HepG2 (cell line): ENCODE data around the gene HES7. TPM values are rescaled to one million over a fixed set of nuclear protein-coding genes. Genes with fewer than 3 reads are reported as not detected.

Experiments used
- ATAC-seq: fragments of 200-7000 bp; cut with Tn5 transposase; 3 replicates; pipeline ENCODE4 v1.9.1; 2020; ENCODE audit warnings: mild to moderate bottlenecking, moderate library complexity
- BruUV-seq: library from RNA; stranded (reverse); fragments of 400-500 nt; replicated peaks from 2 replicates; lab custom pipeline; 2021; lab: Mats Ljungman, UMichigan
- CTCF ChIA-PET: fragments of 300-600 bp; formaldehyde crosslinking; extraction: SDS; loops from one replicate; lab custom pipeline; 2021; ENCODE audit warnings: low total read pairs, inconsistent platforms, low intra/inter-chr PET ratio; lab: Yijun Ruan, JAX
- POLR2A ChIA-PET: fragments of 350-600 bp; sonication (Branson Sonifier 250); formaldehyde crosslinking; loops from one replicate; lab custom pipeline; 2020; ENCODE audit warnings: antibody characterized with exemption, inconsistent platforms; lab: Yijun Ruan, JAX
- DNase-seq: peaks from one replicate; pipeline ENCODE4 v3.0.0-alpha.2; 2015; ENCODE audit warnings: low spot score
- FAIRE-seq: peaks from 3 replicates; lab custom pipeline; 2011; peaks lifted over from hg19 to GRCh38; lab: Jason Lieb, UNC
- H2AFZ ChIP-seq: one replicate; pipeline ENCODE4 v1.6.1; 2011; ENCODE audit warnings: low read length, inconsistent platforms
- H3K27ac ChIP-seq: fragments of 300-600 bp; 3 replicates; pipeline ENCODE4 v1.8.0; 2011; ENCODE audit warnings: mixed run types, mild to moderate bottlenecking, mixed read lengths, low read length, inconsistent platforms; ENCODE audit not compliant: insufficient read depth; ENCODE audit errors: extremely low read length
- H3K27me3 ChIP-seq, 2 experiments: fragments of 200-600 bp in 1 of 2; 2 replicates in 1 of 2; 3 replicates in 1 of 2; pipeline versions ENCODE4 v1.6.0 to v1.8.0; 2011; ENCODE audit warnings: low read length in 2 of 2, mild to moderate bottlenecking in 2 of 2, moderate library complexity in 2 of 2, inconsistent platforms in 1 of 2; ENCODE audit not compliant: insufficient read depth in 2 of 2, control insufficient read depth in 1 of 2
- H3K36me3 ChIP-seq, 2 experiments: fragments of 200-600 bp in 1 of 2; replicated peaks in 1 of 2; 2 replicates in 1 of 2; 3 replicates in 1 of 2; pipeline versions ENCODE4 v1.5.1 to v1.8.0; 2011; ENCODE audit warnings: low read length in 2 of 2, inconsistent platforms in 1 of 2; ENCODE audit not compliant: insufficient read depth in 2 of 2, control insufficient read depth in 1 of 2
- H3K4me1 ChIP-seq: 2 replicates; pipeline ENCODE4 v1.5.1; 2012; ENCODE audit warnings: low read length, inconsistent platforms; ENCODE audit not compliant: insufficient read depth
- H3K4me2 ChIP-seq: 2 replicates; pipeline ENCODE4 v1.6.0; 2011; ENCODE audit warnings: low read depth, low read length, inconsistent platforms
- H3K4me3 ChIP-seq, 3 experiments: fragments of 200-600 bp in 1 of 3; sonication (generic), shearing (Covaris generic) in 1 of 3; replicated peaks in 1 of 3; 2 replicates each; pipeline ENCODE4 v1.5.1; 2011 to 2016; ENCODE audit warnings: low read length in 3 of 3, inconsistent platforms in 2 of 3, low read depth in 2 of 3, mild to moderate bottlenecking in 2 of 3, control low read depth in 1 of 3, mixed read lengths in 1 of 3; ENCODE audit not compliant: insufficient read depth in 1 of 3
- H3K79me2 ChIP-seq: one replicate; pipeline ENCODE4 v1.6.1; 2011; ENCODE audit warnings: low read length, inconsistent platforms; ENCODE audit not compliant: insufficient read depth
- H3K9ac ChIP-seq: 2 replicates; pipeline ENCODE4 v1.6.0; 2011; ENCODE audit warnings: mild to moderate bottlenecking, low read depth, low read length, inconsistent platforms; ENCODE audit not compliant: insufficient read depth
- H3K9me3 ChIP-seq: 2 replicates; pipeline ENCODE4 v1.5.1; 2012; ENCODE audit warnings: mild to moderate bottlenecking, low read length
- H4K20me1 ChIP-seq: 2 replicates; pipeline ENCODE4 v1.6.0; 2011; ENCODE audit warnings: inconsistent platforms, mild to moderate bottlenecking, low read length, moderate library complexity; ENCODE audit not compliant: insufficient read depth
- ELF1 ChIP-seq: sonication (generic); formaldehyde crosslinking; IDR thresholded peaks from 2 replicates; pipeline ENCODE4 v1.4.0; 2020; ENCODE audit warnings: missing genetic modification reagents
- FUBP1 ChIP-seq: sonication (generic); formaldehyde crosslinking; IDR thresholded peaks from 2 replicates; pipeline ENCODE4 v1.5.1; 2020; ENCODE audit warnings: missing genetic modification reagents, mild to moderate bottlenecking, borderline replicate concordance
- NFE2 ChIP-seq: sonication (generic); formaldehyde crosslinking; IDR thresholded peaks from 2 replicates; pipeline ENCODE4 v1.4.0; 2020; ENCODE audit warnings: missing genetic modification reagents
- PHF5A ChIP-seq: IDR thresholded peaks from one replicate; pipeline ENCODE4 v1.6.1; 2018; ENCODE audit warnings: low read depth, missing genetic modification reagents; ENCODE audit not compliant: unreplicated experiment
- SYNCRIP ChIP-seq: fragments of 200-400 bp; formaldehyde crosslinking; IDR thresholded peaks from 2 replicates; pipeline ENCODE4 v1.6.1; 2018; ENCODE audit warnings: mild to moderate bottlenecking, low read depth, low read length; ENCODE audit not compliant: insufficient read depth
- ZNF234 ChIP-seq: sonication (generic); formaldehyde crosslinking; conservative IDR thresholded peaks from 2 replicates; pipeline ENCODE4 v1.5.1; 2020; ENCODE audit warnings: mild to moderate bottlenecking, missing genetic modification reagents
- ZNF33B ChIP-seq: sonication (generic); formaldehyde crosslinking; IDR thresholded peaks from 2 replicates; pipeline ENCODE4 v1.5.1; 2020; ENCODE audit warnings: mild to moderate bottlenecking, missing genetic modification reagents
- ZNF746 ChIP-seq: sonication (generic); formaldehyde crosslinking; IDR thresholded peaks from 2 replicates; pipeline ENCODE4 v1.8.0; 2022; ENCODE audit warnings: mild to moderate bottlenecking, missing genetic modification reagents
- ZNF777 ChIP-seq: sonication (generic); formaldehyde crosslinking; IDR thresholded peaks from 2 replicates; pipeline ENCODE4 v1.4.0; 2020; ENCODE audit warnings: missing genetic modification reagents
- ZNF784 ChIP-seq: sonication (generic); formaldehyde crosslinking; IDR thresholded peaks from 2 replicates; pipeline ENCODE4 v1.5.1; 2020; ENCODE audit warnings: missing genetic modification reagents, mild to moderate bottlenecking, borderline replicate concordance
- WGBS: methylation state at CpG from one replicate; pipeline ENCODE4 v1.1.6; 2017; ENCODE audit warnings: low lambda C conversion rate; 5-methylcytosine and 5-hydroxymethylcytosine counted together
- in situ Hi-C: cut with HindIII; loops from 2 replicates; pipeline ENCODE4 v1.10.0; 2017; ENCODE audit warnings: low pct_unique_long_range_greater_than_20kb; ENCODE audit not compliant: extremely low pct_ligation_motif_present
- intact Hi-C: fragments of 100-400 bp; cut with micrococcal nuclease; formaldehyde crosslinking; loops from one replicate; pipeline ENCODE4 v1.10.0; 2022; ENCODE audit not compliant: unreplicated experiment
- polyA plus RNA-seq, 8 experiments: library from polyadenylated mRNA; depleted of rRNA in 3 of 8; stranded (reverse) in 7 of 8; unstranded in 1 of 8; fragments of >200 nt; fragmentation: Illumina TruSeq in 4 of 8; extraction: Trizol in 4 of 8; gene quantifications; 2 replicates each; pipeline versions ENCODE4 v1.2.1 to v1.2.3, GENCODE V29; 2011 to 2016; ENCODE audit warnings: low read depth in 4 of 8, missing spikeins in 1 of 8, mixed read lengths in 1 of 8; ENCODE audit not compliant: insufficient read depth in 1 of 8
- total RNA-seq, 5 experiments: library from RNA; depleted of rRNA; stranded (reverse); fragments of >200 nt; fragmentation: Illumina TruSeq; extraction: Trizol; gene quantifications; 2 replicates each; pipeline ENCODE4 v1.2.3, GENCODE V29; 2016; ENCODE audit warnings: low read depth in 1 of 5
- TF ChIP-seq, protein P1 (sequence below): sonication (generic); formaldehyde crosslinking; IDR thresholded peaks from 2 replicates; pipeline ENCODE4 v1.8.1; 2023; ENCODE audit warnings: mild to moderate bottlenecking, missing genetic modification reagents

HES7 gene
- total and polyA plus RNA-seq, 2 of the 13 experiments (the other 11 are each of a cell fraction or from before 2014, with no cell fraction given), result not detected

DNA sequence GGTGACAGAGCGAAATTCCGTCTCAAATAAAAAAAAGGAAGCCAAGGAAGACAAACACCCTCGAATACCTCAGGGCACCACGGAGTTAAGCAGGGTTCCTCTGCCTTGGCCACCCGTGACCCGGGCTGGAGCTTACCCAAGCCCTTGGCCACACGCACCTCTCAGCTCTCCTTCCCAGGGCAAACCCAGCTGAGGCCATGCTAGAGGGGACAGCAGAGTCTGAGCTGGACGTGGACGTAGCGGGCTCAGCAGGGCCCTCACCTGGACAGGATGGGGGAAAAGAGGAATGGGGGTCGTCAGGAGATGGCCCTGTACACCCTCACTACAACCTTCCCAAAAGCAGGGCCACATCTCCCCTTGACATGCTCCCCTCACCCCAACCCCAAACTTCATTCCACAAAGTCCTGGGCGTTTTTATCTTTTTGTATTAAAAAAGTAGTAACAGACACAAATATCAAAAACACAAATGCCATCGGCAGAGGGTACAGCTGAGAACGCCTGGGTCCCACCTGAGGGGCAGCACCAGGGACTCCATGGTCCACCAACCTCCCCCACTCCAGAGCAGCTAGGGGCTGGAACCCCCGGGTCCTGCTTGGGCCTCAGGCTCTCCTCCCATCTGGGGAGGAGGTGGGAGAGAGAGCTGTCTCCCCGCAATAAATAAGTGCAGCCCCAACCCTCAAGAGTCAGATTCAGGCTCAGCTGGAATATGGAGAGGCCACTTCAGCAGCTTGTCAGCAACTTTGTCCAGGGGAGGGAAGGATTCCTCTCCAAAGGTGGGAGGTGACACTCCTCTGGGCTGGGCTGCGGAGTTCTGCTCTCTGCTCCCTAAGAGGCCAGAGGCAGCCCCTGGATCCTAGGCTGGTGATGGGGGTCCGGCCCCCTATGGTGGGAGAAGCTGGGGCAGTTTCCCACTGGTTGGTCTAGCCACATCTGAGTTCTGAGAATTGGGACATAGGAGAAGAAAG is 16.4 kb upstream of the HES7 start:
- Histone ChIP-seq H3K27ac (no peak overlapping the region), H4K20me1 (0 out of 2 replicates have a peak, but pooled peaks cover 3% of the 10 kb centered on the region), H3K9ac (no peak overlapping the region), H3K4me2 (no peak overlapping the region), H3K9me3 (no peaks in the 10 kb centered on the region), H3K27me3 (no peaks in the 10 kb centered on the region; a peak in 1 of 5 replicates), H3K36me3 (peaks cover 1 to 12% of the 10 kb centered on the region in 2 experiments; a peak in 2 of 5 replicates), H3K79me2 (no peaks in the 10 kb centered on the region), H3K4me3 (no peak overlapping the region), H2AFZ (no peak overlapping the region), H3K4me1 (peaks cover 29% of the 10 kb centered on the region)
- in situ Hi-C loops, result no loop called here
- intact Hi-C loops, result no loop called here
- WGBS, result 92% methylated on average over 16 of the region's 18 CpGs
- DNase-seq (no peak), ATAC-seq (no peak), FAIRE-seq (no peak)
- TF ChIP-seq ZNF234, result no peak
- no peak for TF ChIP-seq PHF5A
- no peak for TF ChIP-seq ZNF784
- no peak for TF ChIP-seq ELF1
- TF ChIP-seq ZNF777 (CRISPR knock-in tag), result no peak
- TF ChIP-seq SYNCRIP, result no peak
- TF ChIP-seq FUBP1 (CRISPR knock-in tag), result no peak
- TF ChIP-seq NFE2 (CRISPR knock-in tag), result no peak
- no peak for TF ChIP-seq ZNF746 (CRISPR knock-in tag)
- TF ChIP-seq, protein P1, sequence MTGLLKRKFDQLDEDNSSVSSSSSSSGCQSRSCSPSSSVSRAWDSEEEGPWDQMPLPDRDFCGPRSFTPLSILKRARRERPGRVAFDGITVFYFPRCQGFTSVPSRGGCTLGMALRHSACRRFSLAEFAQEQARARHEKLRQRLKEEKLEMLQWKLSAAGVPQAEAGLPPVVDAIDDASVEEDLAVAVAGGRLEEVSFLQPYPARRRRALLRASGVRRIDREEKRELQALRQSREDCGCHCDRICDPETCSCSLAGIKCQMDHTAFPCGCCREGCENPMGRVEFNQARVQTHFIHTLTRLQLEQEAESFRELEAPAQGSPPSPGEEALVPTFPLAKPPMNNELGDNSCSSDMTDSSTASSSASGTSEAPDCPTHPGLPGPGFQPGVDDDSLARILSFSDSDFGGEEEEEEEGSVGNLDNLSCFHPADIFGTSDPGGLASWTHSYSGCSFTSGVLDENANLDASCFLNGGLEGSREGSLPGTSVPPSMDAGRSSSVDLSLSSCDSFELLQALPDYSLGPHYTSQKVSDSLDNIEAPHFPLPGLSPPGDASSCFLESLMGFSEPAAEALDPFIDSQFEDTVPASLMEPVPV, result no peak
- TF ChIP-seq ZNF33B (CRISPR knock-in tag), result no peak
- ChIA-PET POLR2A (interaction anchor here (1.0 to 3.2 kb wide), 4 partner anchors 14 to 33 kb away, joined by 4 to 18 read pairs (median 10); no protein-coding TSS in a partner anchor), CTCF (no interaction called here)
- BruUV-seq, result no TSS peak
